Adipocyte (in vitro differentiated cells): ENCODE results near the gene SCARB1.
"Not testable (repeated sequence)": the region's sequence is repeated elsewhere in the genome, so short reads cannot be mapped to it uniquely, and the experiment has no call there.

Experiments
- DNase-seq: peaks from one replicate; pipeline ENCODE4 v3.0.0-alpha.2; 2015; ENCODE audit warnings: low read depth
- H3K27me3 ChIP-seq: replicated peaks from 2 replicates; pipeline ENCODE4 v1.7.0; 2013; ENCODE audit warnings: mild to moderate bottlenecking, low read length, moderate library complexity; ENCODE audit not compliant: control insufficient read depth, insufficient read depth
- H3K36me3 ChIP-seq: 2 replicates; pipeline ENCODE4 v1.7.0; 2013; ENCODE audit warnings: low read length, mild to moderate bottlenecking, moderate library complexity; ENCODE audit not compliant: control insufficient read depth, insufficient read depth, severe bottlenecking
- H3K4me1 ChIP-seq: 2 replicates; pipeline ENCODE4 v1.7.0; 2013; ENCODE audit warnings: mild to moderate bottlenecking, low read length, moderate library complexity; ENCODE audit not compliant: control insufficient read depth, insufficient read depth
- H3K4me3 ChIP-seq: 2 replicates; pipeline ENCODE4 v1.7.0; 2013; ENCODE audit warnings: mild to moderate bottlenecking, low read length, moderate library complexity
- H3K9ac ChIP-seq: 2 replicates; pipeline ENCODE4 v1.7.0; 2013; ENCODE audit warnings: mild to moderate bottlenecking, low read length, moderate library complexity
- H3K9me3 ChIP-seq: 2 replicates; pipeline ENCODE4 v1.7.0; 2013; ENCODE audit warnings: mild to moderate bottlenecking, low read length, moderate library complexity; ENCODE audit not compliant: control insufficient read depth

Gene SCARB1, protein sequence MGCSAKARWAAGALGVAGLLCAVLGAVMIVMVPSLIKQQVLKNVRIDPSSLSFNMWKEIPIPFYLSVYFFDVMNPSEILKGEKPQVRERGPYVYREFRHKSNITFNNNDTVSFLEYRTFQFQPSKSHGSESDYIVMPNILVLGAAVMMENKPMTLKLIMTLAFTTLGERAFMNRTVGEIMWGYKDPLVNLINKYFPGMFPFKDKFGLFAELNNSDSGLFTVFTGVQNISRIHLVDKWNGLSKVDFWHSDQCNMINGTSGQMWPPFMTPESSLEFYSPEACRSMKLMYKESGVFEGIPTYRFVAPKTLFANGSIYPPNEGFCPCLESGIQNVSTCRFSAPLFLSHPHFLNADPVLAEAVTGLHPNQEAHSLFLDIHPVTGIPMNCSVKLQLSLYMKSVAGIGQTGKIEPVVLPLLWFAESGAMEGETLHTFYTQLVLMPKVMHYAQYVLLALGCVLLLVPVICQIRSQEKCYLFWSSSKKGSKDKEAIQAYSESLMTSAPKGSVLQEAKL

DNA sequence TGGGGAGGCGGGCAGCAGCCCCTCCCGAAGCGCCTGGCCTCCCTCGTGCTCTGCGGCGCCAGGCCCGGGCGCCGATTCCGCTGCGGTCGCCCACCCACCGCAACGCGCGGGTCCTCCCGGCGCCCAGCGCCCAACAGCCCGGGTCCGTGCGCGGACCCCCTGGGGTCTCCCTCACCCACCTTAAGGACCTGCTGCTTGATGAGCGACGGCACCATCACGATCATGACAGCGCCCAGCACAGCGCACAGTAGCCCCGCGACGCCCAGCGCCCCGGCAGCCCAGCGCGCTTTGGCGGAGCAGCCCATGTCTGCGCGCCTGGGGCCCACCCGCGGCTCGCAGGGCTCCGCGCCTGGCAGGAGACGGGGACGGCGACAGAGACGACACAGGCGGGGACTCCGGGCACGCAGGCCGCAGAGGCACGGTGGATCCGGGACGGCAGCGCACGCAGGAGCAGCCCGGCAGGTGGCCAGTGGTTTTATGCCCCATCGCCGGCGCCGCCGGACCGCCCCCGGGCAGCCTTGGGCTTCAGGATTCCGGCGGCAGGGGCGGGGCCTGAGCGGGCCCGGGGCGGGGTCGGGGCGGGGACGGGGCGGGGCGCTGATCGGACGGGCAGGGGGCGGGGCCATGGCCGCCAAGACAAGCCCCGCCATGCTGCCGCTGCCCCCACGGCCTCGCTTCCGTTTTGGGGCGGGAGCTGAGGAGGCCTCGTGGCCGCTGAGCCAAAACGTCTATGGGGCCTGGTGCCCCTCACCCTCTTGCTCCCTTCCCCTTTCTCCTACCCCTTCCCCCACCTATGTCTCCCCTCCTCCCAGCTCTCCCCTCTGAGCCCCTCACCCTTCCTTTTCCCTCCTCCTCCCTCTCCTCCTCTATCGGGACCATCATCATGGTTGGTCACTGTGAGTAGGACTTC is at the start of gene SCARB1:
SCARB1 (minus strand) TSS at position 449 of the 910 bp plus-strand sequence; CDS start at position 305, 144 bp downstream.
- peak; percentile 94 for DNase-seq
- H3K9me3 ChIP-seq, result no peaks in the 10 kb centered on the region
- H3K4me3 ChIP-seq, result peak within 1 kb of the TSS; percentile 87
- H3K27me3 ChIP-seq, result no peaks in the 10 kb centered on the region
- H3K9ac ChIP-seq, result peak within 1 kb of the TSS; percentile 88
- peaks cover 21% of the 10 kb centered on the region for H3K4me1 ChIP-seq
- peaks cover 3% of the 10 kb centered on the region for H3K36me3 ChIP-seq

GRCh38 chr12:124912529-124913287 is 49.0 kb upstream of the SCARB1 start:
- Histone ChIP-seq H3K9ac (peak overlapping the region; percentile 100), H3K4me3 (peak overlapping the region; percentile 99), H3K36me3 (peaks cover 29% of the 10 kb centered on the region), H3K4me1 (peaks cover 38% of the 10 kb centered on the region)
- not testable (repeated sequence) for DNase-seq, H3K9me3 ChIP-seq, H3K27me3 ChIP-seq

DNA sequence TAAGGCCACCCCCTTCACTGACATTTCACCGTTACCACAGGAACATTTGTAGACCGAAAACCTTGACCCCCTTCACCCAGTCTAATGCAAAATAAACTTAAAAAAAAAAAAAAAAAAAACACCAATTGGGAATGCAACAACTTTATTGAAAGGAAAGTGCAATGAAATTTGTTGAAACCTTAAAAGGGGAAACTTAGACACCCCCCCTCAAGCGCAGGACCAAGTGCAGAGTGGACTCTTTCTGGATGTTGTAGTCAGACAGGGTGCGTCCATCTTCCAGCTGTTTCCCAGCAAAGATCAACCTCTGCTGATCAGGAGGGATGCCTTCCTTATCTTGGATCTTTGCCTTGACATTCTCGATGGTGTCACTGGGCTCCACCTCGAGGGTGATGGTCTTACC is 47.9 kb upstream of the SCARB1 start:
- peak overlapping the region; percentile 85 for H3K4me3 ChIP-seq
- H3K9ac ChIP-seq, result peak overlapping the region; percentile 86
- not testable (repeated sequence) for H3K9me3 ChIP-seq

GRCh38 chr12:124910561-124911478 is 47.2 kb upstream of the SCARB1 start:
- H3K9ac ChIP-seq, result peak overlapping the region; percentile 86
- peak; percentile 54 for DNase-seq
- H3K9me3 ChIP-seq, result no peaks in the 10 kb centered on the region
- H3K36me3 ChIP-seq, result peaks cover 29% of the 10 kb centered on the region
- peaks cover 29% of the 10 kb centered on the region for H3K4me1 ChIP-seq
- H3K4me3 ChIP-seq, result peak overlapping the region; percentile 85
- no peaks in the 10 kb centered on the region for H3K27me3 ChIP-seq

More for the DNA sequence above, 47.9 kb upstream of the SCARB1 start:
- Histone ChIP-seq H3K4me1 (peaks cover 32% of the 10 kb centered on the region), H3K36me3 (peaks cover 29% of the 10 kb centered on the region)
- not testable (repeated sequence) for H3K27me3 ChIP-seq, DNase-seq

DNA sequence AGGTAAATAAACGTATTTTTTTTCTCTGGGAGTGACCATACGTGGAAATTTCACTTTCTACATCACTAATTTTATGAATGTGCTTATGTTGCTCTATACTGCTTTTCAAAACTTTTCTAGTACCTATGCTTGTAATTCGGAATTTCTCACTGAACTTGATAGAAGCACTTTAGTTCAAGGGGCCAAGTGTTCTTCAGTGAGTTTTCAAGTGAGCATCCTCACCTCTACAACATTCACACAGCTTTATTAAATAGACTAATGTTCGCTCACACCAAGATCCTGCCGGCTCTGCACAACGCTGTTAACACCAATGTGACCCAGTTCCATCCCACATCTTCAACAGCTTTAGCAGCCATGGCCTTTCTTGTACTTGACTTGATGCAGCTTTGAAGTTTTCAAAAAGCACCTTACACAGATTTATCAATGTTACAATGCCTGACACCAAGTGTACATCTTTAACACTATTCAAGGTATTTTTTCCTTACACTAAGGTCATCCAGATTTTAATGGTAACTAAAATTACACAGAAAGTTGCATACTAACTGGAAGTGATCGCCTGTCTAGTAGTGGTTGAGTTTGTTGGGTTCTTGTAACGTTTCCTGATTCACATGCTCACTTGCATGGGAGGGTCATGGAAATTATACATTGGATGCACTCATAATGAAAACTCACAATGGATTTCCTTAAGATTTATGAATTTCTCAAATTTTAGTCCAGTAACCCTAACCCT is 46.3 kb upstream of the SCARB1 start:
- DNase-seq, result peak; percentile 42
- peak overlapping the region; percentile 86 for H3K9ac ChIP-seq
- H3K36me3 ChIP-seq, result peaks cover 29% of the 10 kb centered on the region
- peaks cover 30% of the 10 kb centered on the region for H3K4me1 ChIP-seq
- no peaks in the 10 kb centered on the region for H3K27me3 ChIP-seq
- H3K4me3 ChIP-seq, result peak overlapping the region; percentile 85
- no peaks in the 10 kb centered on the region for H3K9me3 ChIP-seq

DNA sequence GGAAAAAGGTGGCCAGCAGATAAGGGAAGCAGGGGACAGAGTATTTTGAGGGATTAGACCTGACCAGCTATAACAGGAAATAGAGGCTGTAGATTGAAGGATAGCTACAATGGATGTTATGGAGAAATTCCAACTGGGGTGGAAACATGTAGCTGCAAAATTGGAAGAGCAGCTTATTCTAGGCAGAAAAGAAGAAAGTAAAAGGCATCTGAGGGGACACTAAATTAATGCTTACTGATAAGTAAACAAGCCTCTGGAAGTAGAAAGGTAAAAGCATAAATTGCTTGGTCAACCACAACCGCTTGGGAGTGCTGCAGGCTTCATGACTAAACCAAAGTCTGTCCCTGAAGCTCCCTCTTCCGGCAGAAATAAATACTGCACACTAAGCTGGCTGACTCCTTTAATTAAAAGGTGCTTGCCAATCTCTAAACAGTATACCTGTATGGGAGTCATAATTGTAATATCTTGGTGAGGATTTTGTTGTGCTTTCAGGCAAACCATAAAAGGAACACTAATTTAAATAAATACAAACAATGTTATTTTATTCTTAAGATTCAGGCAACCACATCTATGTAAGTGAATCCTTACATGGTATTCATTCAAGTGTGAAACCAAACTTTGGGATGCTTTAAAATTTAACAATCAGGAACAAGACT is 43.1 kb upstream of the SCARB1 start:
- peaks cover 36% of the 10 kb centered on the region for H3K4me1 ChIP-seq
- no peaks in the 10 kb centered on the region for H3K9me3 ChIP-seq
- DNase-seq, result peak; percentile 97
- no peak overlapping the region for H3K4me3 ChIP-seq
- no peaks in the 10 kb centered on the region for H3K27me3 ChIP-seq
- H3K9ac ChIP-seq, result peak overlapping the region; percentile 3
- peaks cover 15% of the 10 kb centered on the region for H3K36me3 ChIP-seq

- peak overlapping the region; percentile 64 for H3K4me3 ChIP-seq
- H3K9ac ChIP-seq, result peak overlapping the region; percentile 63
- H3K36me3 ChIP-seq, result no peaks in the 10 kb centered on the region
- peaks cover 14% of the 10 kb centered on the region for H3K4me1 ChIP-seq
- peak; percentile 97 for DNase-seq
- no peaks in the 10 kb centered on the region for H3K9me3 ChIP-seq
- no peaks in the 10 kb centered on the region for H3K27me3 ChIP-seq
Observed at GRCh38 chr12:124904306-124905098, 40.8 kb upstream of the SCARB1 start.

DNA sequence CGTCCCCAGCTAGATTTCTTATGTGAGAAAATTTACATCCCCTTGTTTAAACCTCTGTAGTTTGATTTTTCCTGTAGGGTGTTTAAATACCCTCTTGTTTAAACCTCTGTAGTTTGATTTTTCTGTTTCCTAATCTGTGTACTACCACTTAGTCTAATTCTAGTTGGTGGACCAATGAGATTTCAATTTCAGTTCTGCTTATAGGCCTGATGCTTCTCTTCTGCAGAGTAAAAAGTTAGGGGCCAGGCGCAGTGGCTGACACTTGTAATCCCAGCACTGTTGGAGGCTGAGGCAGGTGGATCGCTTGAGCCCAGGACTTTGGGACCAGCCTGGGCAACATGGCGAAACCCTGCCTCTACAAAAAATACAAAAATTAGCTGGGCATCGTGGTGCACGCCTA is 39.3 kb upstream of the SCARB1 start:
- Histone ChIP-seq H3K4me1 (peaks cover 22% of the 10 kb centered on the region), H3K36me3 (no peaks in the 10 kb centered on the region), H3K27me3 (no peaks in the 10 kb centered on the region), H3K9me3 (no peaks in the 10 kb centered on the region), H3K4me3 (no peak overlapping the region), H3K9ac (no peak overlapping the region)
- no peak for DNase-seq

DNA sequence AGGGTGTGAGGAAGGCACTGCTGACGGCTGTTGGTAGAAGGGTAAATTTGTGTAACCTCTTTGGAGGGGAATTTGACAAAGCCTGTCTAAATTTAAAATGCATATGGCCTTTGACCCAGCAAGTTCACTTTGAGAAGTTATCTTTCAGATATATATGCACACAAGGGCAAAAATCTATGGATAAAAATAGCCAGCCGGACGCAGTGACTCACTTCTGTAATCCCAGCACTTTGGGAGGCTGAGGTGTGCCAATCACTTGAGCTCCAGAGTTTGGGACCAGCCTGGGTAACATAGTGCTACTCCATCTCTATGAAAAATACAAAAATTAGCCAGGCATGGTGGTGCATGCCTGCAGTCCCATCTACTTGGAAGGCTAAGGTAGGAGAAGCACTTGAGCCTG is 37.3 kb upstream of the SCARB1 start:
- no peaks in the 10 kb centered on the region for H3K27me3 ChIP-seq
- no peak for DNase-seq
- peaks cover 17% of the 10 kb centered on the region for H3K4me1 ChIP-seq
- H3K9ac ChIP-seq, result no peak overlapping the region
- H3K9me3 ChIP-seq, result no peaks in the 10 kb centered on the region
- H3K36me3 ChIP-seq, result no peaks in the 10 kb centered on the region
- H3K4me3 ChIP-seq, result no peak overlapping the region
